OCI-LY3 (cell line): Measurements from ENCODE around the gene PDE5A.

Experiments used
- CTCF ChIP-seq: fragments of 200-600, 300-600 bp; sonication (generic); IDR thresholded peaks from 2 replicates; pipeline ENCODE4 v1.5.1; 2014; ENCODE audit warnings: antibody characterized with exemption, low read length, low read depth
- EZH2phosphoT487 ChIP-seq: fragments of 200-600 bp; shearing (Covaris generic); IDR thresholded peaks from 2 replicates; pipeline ENCODE4 v1.6.1; 2018; ENCODE audit warnings: antibody characterized with exemption, mixed run types, low read depth

GRCh38 chr4:119659576-119659975 lies 31.0 kb upstream of the PDE5A start:
- no peak for TF ChIP-seq CTCF
- TF ChIP-seq EZH2phosphoT487 = no peak
